NCI-H1092 treated with DMSO at 0.1 percent for 48 hours (cell line): ENCODE data around the gene SUSD4.
A peak's percentile ranks its signal among the peaks of the same experiment; 100 is the strongest.

Experiments used
- DNase-seq: peaks from one replicate; lab custom pipeline; 2025; lab: John Stamatoyannopoulos, UW

The SUSD4 gene

DNA sequence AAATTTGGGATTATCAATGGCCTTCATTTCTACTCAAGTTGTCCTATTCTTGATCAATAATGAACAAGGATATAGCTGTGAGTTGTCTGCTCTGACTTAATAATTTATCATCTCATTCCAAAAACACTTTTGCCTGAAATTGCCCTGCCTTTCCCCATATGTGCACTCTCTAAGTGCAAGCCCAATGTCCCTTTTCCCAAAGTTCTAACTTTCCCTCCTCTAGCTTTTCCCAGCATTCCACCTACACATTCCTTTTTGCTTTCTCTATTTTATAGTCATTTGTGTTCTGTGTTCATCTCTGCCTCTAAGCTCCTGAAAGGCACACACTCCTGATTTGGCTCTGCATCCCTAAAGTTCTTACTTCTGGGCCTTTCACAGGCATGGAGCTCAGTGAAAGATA lies 34.7 kb downstream of the SUSD4 start:
- DNase-seq: no peak

DNA sequence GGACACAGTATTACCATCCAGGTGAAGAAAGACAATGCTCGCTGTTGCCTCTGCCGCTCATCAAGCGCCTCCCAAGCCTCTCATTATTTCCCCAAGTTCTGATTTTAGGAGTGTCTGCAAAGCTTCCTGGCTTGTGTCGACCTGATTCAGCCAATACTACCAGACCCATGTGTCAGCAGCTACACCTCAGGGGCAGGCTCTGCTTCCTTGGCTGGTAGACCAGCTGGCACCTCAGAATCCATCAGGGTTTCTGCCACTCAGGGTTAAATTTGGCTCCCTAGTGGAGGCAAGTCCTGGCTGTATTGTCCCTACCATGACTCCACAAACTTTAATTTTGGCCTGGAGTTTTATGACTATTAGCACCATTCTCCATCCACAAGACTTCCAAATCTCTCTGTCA lies 35.4 kb downstream of the SUSD4 start:
- no peak for DNase-seq

DNA sequence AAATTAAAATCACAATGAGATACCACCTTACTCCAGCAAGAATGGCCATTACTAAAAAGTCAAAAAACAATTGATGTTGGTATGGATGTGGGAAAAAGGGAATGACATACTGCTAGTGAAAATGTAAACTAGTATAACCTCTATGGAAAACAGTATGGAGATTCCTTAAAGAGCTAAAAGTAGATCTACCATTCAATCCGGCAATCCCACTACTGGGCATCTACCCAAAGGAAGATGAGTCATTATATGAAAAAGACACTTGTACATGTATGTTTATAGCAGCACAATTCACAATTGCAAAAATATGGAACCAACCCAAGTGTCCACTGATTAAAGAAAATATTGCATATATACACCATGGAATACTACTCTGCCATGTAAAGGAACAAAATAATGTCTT lies 37.2 kb downstream of the SUSD4 start:
- DNase-seq: no peak

DNA sequence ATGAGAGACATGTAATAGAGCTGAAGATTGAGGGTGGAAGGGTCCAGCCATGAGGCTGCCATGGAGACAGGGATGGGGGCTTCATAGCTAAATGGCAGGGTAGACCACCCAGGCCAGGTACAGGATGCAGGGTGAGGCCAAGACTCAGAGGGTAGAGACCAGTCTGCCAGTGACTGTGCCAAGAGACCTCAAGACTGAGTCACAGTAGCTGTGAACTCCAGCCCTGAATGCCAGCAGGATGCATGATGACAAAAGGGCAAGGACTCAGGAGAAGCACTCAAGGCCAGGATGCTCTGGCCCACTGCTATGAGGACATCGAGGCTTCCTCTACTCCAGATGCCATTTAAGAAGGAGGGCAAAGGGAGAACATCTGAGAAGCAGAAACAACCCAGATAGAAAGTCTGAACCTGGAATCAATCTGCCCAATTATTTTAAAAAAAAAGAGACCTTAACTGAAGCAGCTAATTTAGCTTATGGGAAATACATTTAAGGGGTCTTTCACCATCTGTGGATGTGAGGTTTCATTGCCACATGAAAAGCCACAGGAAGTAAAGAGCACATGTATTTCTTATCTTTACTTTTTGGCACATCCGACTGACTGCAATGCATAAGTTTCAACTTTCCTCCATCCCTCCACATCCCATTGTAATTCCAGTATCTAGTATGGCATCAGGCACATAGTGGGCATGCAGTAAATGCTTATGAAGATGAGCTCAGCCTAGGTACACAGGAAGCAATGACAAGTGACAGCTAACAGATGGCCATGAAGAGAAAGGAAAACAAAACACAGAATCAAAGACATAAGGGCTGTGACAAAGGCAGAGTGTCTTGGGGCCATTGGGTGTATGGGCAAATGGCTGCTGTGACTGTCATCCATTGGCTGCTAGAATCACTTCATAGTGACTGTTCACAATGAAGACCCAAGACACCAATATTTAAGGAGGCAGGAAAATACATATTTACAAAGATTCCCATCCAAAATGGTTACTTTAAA lies 40.2 kb downstream of the SUSD4 start:
- DNase-seq: no peak

DNA sequence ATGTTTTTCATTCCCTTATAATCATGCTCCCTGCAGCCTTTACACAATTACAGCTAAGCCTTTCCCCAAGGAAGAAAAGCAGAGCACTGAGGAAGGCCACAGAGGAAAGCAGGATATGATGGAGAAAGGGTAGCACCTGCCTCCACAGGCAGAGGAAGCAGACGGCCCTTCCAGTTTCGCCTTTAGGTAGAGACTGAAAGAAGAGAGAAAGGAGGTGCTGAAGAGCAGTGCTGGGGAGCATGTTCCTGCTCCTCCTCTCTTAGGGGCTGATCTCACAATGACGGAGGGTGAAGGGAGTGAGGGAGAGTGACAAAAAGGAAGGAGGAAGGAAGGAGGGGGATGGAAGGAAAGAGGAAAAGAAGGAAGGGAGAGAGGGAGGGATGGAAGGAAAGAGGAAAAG lies 41.1 kb downstream of the SUSD4 start:
- DNase-seq: no peak

DNA sequence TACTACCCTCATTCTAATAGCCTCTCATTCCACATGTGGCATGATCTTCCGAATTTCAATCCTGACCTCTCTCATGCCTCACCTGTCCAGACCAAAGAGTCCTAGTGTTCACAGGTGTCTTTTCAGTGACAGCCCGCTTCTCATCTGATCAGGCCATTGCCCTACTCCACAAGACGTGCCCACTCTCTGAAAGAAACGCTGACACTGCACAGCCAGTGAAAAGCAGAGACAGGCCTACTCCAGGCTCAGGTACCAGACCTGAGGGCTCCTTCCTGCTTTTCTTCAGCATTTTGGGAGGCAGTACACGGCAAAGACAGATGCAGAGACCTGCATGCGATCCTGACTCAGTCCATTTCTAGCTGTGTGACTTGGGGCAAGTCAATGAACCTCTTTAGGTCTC lies 43.0 kb downstream of the SUSD4 start:
- DNase-seq: no peak

DNA sequence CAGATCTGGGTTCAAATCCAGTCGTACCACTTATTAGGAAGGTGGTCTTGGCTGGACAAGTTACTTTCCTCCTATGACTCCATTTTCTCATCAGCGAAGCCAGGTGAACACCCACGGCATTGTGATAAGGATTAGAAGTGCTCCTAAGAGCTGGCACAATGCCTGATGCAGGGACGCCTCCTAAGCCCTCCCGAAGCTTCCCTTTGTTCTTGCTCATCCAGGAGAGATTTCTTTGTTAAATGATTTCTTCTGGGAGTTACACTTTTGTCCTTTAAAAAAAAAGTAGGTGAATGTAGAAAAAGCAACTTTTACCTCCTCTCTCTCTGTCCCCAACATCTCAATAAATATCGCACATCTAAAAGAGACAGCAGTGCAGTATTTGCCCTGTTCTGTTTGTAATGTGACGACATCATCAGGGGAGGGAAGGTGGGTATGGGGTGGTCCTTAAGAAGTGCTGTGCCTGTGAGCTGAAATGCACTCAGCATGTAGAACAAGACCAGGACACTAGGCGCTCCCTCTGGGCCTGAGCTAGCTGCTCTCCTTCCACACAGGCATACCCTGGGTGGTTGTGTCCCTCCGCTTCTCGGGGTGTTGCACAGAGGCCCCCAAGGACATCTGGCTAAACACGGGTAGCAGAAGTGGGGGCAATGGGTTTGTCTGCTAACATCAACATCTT lies 43.9 kb downstream of the SUSD4 start:
- DNase-seq: peak; percentile 34

DNA sequence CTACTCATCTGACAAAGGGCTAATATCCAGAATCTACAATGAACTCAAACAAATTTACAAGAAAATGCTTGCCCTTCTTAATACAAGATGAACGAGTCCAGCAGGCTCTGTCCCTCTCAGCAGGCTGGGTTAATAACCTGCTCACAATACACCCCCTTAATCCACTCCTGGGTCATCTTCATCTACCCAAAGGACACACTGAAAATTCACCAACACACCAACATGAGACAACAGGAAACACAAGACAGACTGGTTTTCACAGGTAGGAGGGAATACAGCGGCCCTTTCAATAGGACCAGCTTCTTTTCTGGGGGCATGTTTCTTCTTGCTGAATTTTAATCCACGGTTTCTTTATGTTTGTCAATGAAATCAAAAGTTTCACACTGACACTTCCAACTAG lies 44.6 kb downstream of the SUSD4 start:
- DNase-seq: no peak

DNA sequence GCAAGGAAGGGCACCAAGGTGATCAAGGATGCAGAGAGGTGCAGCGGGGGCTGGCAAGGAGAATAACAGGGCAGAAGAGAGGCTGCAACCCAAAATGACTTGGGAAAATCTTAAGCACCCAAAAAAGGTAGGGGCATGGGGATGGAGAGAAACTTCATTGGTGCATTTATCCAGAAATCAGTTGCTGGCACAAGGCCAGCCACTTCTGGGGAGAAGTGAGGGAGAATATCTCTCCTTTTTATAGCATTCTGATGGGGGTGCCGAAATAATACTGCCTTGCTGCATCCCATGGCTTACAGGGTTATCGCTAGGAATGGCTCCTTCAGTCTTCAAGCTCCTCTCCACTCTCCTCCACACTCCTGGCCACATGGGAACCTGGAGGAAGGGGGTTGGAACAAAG lies 47.9 kb downstream of the SUSD4 start:
- no peak for DNase-seq

DNA sequence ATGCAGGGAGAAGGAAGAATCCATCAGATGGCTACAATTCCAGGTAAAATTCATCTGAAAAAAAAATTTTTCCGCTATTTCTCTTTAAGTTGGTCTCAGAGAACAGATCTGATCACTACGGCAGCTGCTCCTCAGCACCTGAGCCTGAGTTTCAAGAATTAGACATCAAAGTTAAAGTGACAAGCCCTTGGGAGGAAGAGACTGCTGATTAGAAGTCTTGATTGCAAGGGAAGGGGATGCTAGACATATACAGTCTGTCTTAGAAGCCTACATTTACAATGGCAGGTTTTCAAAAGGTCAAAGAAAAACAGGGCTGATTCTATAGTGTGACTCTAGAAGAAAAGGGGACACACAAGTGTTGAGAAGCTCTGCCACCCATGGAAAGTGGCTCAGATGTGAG lies 48.3 kb downstream of the SUSD4 start:
- DNase-seq: no peak

DNA sequence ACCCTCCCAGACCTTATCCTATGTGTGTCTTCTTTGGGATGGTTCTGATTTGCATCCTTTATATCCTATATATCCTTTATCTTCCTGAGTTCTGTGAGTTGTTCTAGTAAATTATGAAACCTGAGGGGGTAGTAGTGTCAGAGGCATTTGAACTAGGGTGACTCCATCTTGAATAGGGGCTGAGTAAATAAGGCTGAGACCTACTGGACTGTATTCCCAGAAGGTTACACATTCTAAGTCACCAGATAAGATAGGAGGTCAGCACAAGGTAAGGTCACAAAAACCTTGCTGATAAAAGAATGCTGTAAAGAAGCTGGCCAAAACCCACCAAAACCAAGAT lies 50.6 kb downstream of the SUSD4 start:
- DNase-seq: no peak

DNA sequence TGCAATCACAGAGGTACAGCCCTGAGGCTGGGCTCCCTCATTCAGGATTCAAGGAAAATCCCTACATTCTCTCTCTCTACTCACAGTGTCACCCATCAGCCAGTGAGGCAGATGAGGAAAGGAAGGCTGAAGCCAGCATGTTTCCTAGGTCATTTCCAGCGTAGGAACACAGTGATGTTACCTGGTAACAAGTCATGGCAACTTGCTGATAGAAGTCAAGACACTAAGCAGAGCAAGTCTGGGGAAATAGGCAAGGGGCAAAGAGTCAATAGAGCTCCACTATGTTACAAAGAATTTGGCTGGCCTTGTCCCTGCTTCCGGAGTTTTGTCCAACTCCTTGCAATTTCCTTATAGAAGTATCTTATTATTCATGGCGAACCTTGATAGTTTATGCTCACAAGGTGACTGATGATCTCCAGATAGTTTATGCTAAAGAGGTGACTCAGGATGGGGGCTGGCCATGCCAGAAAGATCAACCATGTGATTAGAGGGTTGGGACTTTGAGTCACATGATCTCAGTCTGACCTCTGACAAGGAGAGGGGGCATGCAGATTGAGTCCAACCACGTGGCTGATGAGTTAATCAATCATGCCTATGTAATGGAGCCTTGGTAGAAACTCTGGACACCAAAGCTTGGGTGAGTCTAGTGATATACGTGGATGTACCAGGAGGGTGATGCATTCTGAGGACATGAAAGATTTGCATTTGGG lies 51.1 kb downstream of the SUSD4 start:
- DNase-seq: no peak

DNA sequence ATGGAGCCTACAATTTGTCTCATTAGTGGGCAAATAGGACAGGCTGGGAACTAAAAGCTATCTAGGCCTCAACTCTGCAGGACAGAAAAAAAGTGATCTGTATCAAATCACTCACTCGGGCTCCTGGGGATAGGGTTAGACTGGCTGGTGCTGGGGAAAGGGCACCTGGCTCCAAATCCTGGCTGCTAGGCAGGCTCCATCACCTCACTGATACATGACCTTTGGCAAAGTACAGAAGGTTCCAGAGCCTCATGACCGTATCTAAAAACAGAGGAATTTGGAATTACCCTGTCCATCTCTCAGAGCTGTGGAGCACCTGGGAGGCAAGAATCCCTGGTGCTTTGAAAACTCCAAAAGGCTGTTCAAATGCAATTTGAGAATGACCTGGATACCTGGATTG lies 51.7 kb downstream of the SUSD4 start:
- no peak for DNase-seq

DNA sequence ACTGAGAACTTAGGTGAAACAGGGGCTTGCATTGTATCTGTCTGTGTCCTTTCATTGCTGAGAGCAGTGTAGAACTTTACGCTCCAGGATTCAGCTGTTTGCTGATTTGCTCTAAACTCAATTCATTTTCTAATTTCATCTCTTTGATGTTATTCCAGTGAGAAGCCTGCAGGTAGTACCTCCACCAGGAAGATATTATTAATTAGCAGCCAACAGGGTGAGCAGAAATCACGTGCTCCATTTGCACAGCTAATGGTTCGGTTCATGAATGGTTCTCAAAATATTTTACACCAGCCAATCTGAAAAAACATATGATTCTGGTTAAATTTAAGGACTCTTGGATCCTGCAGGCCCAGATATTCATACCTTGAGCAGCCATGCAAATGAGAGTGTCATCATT lies 52.1 kb downstream of the SUSD4 start:
- no peak for DNase-seq

DNA sequence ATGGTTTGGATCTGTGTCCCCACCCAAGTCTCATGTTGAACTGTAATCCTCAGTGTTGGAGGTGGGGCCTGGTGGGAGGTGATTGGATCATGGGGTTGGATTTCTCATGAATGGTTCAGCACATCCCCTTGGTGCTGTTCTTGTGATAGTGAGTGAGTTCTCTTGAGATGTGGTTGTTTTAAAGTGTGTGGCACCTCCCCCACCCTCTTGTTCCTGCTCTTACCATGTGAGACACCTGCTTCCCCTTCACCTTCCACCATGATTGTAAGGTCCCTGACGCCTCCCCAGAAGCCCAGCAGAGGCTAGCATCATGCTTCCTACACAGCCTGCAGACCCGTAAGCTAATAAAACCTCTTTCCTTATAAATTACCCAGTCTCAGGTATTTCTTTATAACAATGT lies 55.8 kb downstream of the SUSD4 start:
- no peak for DNase-seq

DNA sequence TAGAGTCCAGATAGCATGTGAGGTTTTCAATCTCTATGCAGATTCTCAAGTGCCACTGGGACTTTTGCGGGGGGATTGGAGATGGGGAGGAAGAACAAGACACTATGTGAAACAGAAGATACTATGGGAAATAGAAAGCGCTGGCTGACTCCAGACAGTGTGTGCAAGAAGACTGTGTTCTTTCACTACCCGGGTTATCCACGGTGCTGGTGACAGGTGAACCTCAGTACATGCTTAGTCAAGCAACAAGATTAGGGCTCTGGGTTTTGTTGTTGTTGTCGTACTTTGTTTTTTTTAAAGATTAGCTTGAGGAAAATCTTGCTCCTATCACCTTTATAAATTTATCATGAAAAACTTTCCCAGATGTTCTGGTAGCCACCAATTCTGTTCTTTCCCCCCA lies 56.4 kb downstream of the SUSD4 start:
- DNase-seq: no peak

DNA sequence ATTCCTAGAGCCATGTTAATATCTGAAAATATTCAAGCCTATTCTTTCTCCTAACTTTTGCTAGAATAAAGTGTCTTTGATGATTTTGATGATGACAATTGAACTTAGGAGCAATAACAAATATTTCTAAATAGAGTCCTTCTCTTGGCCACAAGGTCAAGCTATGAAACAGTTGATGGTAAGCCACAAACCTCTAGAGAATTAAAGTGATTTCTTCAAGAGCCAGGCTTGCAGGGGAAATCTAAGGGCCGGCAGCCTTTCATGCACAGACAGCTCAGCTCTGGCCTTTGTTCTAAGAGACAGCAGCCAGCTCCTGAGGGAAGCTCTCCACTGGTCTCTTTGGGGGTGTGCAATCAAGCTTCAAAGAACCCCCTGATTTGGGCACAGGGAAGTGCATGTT lies 59.0 kb downstream of the SUSD4 start:
- DNase-seq: no peak

DNA sequence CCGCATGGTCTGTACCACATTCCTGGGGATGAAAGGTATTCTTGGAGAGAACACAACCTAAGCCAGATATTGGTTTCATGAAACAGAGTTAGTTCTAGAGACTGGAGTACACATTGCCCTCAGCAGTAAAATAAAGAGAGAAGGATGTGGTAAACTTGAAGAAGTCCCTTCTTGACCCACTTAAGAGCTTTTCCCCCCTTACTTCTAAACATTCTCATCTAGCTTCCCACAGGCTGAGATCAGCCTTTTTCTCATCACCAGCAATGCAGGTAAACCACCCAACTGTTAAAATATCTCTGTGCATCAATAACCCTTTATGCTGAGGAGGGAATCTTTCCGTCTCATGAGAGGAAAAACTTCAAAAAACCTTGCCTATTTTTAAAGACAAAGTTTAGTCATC lies 62.6 kb downstream of the SUSD4 start:
- DNase-seq: no peak

DNA sequence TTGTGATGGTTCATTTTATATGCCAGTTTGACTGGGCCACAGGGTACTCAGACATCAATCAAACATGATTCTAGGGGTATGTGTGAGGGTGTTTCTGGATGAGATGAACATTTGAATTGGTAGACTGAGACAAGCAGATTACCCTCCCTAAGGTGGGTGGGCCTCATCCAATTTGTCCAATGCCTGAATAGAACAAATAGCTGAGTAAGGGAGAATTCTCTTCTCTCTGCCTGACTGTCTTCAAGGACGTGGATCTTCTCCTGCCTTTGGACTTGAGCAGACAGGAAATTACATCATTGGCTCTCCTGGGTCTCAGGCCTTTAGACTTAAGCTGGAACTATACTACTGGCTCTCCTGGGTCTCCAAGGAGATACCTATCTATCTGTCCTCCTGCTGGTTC lies 64.4 kb downstream of the SUSD4 start:
- no peak for DNase-seq

DNA sequence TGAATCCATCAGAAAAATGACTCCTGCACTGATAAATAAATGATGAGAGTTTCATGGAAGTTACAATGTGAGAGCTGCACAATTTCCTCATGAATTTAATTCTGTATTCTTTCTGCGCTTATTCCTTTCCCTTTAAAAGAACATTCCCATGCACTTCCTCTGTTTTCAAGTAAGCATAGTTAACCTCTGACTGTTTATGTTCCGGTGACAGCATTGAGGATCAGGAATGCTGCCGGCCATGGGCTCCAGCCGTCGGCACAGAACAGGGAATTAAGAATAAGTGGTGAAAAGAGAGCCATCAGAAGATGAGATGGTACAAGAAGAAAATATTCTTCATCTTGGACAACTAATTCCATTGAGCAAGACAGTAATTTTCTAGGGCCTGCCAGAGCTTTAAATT lies 65.3 kb downstream of the SUSD4 start:
- no peak for DNase-seq

DNA sequence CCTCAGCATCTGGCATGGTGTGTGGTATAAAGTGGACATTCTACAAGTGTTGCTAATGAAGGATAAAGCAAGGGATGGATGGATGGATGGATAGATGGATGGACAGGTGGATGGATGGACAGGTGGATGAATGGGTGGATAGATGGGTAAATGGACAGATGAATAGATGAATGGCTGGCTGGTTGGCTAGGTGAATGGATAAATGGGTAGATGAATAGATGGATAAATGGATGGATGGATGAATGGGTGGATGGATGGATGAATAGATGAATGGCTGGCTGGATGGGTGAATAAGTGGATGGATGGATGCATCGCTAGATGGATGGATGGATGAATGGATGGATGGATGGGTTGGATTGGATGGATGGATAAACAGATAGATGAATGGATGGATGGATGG lies 66.2 kb downstream of the SUSD4 start:
- DNase-seq: no peak

DNA sequence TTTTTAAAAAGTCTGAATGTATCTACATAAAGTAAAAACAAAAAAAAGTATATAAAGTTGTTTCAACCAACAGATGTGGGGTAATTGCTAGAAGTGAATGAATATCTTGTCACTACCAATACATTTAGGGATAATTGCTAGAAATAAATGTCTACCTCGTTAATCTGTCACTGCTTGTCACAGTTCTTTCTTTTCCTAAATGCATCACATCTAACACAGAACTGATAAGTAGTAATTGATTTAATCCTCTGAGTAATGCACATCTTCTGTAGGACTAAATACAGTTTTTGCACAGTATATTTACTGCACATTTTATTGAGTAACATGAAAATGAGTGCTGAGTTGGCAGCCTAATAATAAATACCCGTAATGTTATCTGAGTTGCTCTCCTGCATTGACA lies 72.2 kb downstream of the SUSD4 start:
- DNase-seq: no peak

DNA sequence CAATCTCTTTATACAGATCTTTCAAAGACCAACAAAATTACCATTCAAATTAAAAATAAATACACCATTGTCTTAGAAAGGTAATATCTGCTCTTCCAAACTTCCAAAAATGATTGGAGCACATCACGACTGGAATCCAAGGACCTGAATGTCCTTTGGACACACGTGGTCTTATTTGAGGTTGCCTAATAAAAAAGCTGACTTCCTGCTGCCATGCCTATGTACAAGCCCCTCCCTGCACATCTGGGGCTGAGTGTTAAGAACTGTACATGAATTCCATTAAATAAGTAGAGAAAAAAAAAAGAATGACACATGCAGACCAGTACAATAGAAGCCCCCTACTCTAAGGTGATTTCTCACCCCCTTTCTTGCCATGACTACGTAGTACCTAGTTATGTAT lies 73.6 kb downstream of the SUSD4 start:
- no peak for DNase-seq
